GM21526 (cell line): ENCODE measurements around the gene SSBP3.
A peak's percentile ranks its signal among the peaks of the same experiment; 100 is the strongest.

ENCODE experiments used
- ATAC-seq: cut with Tn5 transposase; IDR thresholded peaks from one replicate; pipeline ENCODE4 v1.9.1; 2021; ENCODE audit warnings: moderate library complexity; ENCODE audit not compliant: unreplicated experiment, low FRiP score

Gene SSBP3

GRCh38 chr1:54199765-54200518, 206.3 kb downstream of the SSBP3 start, which contains the start of the genes CYB5RL and MRPL37:
CYB5RL (minus strand) TSS chr1:54200030; CDS start chr1:54195616, 4,414 bp downstream.
MRPL37 (plus strand) TSS chr1:54200167; CDS start chr1:54200244, 77 bp downstream.
- peak; percentile 92 for ATAC-seq

GRCh38 chr1:54199151-54199764, 206.9 kb downstream of the SSBP3 start:
- ATAC-seq = peak; percentile 6

DNA sequence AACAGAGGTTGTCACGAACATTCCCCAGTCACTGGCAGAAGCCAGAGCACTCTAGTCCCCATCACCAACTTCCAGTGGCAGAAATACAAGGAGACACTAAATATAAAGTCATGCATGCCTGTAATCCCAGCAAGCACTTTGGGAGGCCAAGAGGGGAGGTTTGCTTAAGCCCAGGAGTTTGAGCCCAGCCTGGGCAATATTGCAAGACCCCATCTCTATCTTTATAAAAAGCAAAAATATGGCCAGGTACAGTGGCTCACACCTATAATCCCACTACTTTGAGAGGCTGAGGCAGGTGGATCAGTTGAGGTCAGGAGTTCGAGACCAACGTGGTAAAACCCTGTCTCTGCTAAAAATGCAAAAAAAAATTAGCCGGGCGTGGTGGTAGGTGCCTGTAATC, 212.7 kb downstream of the SSBP3 start:
- ATAC-seq = no peak

- ATAC-seq = no peak
These were observed 214.7 kb downstream of the SSBP3 start for GRCh38 chr1:54191525-54191924.

- ATAC-seq = no peak
These were observed 215.7 kb downstream of the SSBP3 start for GRCh38 chr1:54190526-54190925.

DNA sequence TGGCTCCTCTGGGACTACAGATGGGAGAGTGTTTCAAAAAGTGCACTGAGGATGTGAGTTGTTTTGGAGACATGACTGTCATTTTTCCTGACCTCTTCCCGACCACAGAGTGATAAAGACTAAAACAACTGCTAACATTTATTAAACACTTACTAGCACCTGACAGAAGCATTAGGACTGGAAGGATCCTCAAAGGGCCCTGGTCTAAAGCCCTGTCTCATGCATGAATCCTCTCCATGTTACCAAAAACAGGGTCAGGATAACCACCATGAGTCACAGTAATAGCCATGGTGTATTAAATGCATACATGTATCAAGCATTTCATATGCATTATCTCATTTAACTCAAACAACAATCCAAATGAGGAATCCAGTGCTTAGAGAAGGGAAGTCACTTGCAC, 217.9 kb downstream of the SSBP3 start:
- ATAC-seq = no peak

- no peak for ATAC-seq
These were observed 220.1 kb downstream of the SSBP3 start for GRCh38 chr1:54186056-54186455.

- no peak for ATAC-seq
These were observed 225.4 kb downstream of the SSBP3 start for GRCh38 chr1:54180701-54181360.

DNA sequence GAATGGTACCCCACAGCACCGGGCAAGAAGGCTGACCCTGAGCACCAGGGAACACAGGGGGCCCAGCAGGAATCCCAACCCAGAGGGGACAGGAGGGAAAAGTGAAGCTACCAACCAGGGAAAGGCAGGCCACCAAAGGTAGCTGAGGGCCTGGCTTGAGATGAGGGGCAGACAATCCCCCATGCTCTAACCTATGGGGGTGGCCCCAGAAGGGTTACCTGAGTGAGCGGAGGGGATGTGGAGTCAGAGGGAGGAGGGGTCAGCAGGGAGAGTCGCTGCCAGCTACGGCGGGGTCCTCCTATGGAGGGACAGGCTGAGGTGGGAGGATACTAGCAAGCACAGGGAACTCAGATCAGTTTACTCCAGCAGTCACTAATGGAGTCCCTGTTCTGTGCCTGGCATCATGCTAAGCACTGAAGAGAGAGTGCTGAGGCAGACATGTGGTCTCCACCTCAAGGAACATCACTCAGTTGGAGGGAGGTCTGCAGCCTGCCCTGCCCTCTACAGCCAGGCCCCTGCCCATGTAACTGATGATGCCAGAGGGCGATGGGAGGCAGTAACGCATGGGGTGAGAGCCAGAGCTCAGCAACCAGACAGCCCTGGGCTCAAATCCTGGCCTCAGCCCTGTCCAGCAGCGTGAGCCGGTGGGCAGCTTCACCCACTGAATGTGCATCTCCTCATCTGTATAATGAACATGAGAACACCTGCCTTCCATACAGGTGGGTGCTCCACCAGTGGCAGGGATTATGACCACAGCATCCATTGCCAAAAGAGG, 227.7 kb downstream of the SSBP3 start:
- ATAC-seq = no peak

DNA sequence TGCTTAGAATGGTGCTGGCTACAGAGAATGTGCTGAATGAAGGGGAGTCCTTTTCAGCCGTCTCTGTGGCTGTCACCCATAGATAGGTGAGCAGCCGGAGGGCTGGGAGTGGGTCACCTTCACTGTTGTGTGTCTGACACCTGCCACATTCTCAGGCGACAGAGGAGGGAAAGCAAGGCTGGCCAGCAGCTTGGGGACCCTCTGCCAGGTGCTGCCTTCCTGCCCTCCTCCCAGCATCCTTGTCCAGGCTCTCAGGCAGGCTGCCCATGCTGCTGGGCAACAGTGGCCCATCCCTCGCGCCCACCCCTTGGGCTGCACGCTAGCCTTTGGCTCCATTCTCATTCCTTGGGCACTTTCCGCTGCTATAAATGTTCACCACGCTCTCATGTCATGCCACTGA, 228.5 kb downstream of the SSBP3 start:
- no peak for ATAC-seq

GRCh38 chr1:54176621-54177327, 229.4 kb downstream of the SSBP3 start:
- ATAC-seq = no peak
